ENCODE results near the gene ROR1.

The ROR1 gene

DNA sequence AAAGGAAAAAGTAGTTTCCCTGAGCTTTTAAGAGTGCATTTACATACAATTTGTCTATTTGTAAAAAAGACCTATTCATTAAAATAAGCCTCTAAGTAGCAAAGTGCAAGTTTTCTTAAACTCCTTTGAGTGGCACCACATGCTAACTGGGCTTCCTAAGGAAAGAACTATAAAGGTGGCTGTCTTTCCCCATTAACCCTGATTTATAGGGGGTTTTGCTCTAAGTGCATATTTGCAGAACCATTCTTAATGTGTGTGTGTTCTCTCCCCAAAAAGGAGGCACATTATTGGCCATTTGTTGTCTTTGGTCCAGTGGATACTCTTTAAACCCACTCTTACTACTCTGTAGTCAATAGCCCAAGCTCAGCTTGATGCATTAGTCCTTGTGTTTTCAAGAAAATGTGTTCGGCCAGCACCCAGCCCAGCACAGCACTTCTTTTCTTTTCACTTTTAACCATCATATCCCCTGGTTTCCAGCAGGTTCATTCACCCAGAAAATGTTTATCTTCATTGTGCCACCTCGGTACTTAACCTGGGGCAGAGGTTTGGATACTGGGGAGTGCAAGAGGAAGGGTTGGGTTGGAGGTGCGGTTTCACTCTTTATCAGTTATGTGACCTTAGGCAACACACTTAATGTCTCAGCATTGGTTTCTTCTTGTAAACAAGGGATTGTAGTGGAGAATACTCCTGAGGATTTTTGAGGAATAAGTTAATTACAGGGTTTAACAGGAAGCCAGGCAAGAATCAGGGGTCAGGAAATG is 267.7 kb downstream of the ROR1 start:
- TF ChIP-seq, protein P1, sequence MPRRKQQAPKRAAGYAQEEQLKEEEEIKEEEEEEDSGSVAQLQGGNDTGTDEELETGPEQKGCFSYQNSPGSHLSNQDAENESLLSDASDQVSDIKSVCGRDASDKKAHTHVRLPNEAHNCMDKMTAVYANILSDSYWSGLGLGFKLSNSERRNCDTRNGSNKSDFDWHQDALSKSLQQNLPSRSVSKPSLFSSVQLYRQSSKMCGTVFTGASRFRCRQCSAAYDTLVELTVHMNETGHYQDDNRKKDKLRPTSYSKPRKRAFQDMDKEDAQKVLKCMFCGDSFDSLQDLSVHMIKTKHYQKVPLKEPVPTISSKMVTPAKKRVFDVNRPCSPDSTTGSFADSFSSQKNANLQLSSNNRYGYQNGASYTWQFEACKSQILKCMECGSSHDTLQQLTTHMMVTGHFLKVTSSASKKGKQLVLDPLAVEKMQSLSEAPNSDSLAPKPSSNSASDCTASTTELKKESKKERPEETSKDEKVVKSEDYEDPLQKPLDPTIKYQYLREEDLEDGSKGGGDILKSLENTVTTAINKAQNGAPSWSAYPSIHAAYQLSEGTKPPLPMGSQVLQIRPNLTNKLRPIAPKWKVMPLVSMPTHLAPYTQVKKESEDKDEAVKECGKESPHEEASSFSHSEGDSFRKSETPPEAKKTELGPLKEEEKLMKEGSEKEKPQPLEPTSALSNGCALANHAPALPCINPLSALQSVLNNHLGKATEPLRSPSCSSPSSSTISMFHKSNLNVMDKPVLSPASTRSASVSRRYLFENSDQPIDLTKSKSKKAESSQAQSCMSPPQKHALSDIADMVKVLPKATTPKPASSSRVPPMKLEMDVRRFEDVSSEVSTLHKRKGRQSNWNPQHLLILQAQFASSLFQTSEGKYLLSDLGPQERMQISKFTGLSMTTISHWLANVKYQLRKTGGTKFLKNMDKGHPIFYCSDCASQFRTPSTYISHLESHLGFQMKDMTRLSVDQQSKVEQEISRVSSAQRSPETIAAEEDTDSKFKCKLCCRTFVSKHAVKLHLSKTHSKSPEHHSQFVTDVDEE (CRISPR knock-in tag; IDR thresholded peaks at IDR 0.05) = no peak
- TF ChIP-seq ISL1 (CRISPR knock-in tag; IDR thresholded peaks at IDR 0.05) (peak; percentile 55), ZC3H10 (CRISPR knock-in tag; IDR thresholded peaks at IDR 0.05) (no peak)
- ATAC-seq = no peak

DNA sequence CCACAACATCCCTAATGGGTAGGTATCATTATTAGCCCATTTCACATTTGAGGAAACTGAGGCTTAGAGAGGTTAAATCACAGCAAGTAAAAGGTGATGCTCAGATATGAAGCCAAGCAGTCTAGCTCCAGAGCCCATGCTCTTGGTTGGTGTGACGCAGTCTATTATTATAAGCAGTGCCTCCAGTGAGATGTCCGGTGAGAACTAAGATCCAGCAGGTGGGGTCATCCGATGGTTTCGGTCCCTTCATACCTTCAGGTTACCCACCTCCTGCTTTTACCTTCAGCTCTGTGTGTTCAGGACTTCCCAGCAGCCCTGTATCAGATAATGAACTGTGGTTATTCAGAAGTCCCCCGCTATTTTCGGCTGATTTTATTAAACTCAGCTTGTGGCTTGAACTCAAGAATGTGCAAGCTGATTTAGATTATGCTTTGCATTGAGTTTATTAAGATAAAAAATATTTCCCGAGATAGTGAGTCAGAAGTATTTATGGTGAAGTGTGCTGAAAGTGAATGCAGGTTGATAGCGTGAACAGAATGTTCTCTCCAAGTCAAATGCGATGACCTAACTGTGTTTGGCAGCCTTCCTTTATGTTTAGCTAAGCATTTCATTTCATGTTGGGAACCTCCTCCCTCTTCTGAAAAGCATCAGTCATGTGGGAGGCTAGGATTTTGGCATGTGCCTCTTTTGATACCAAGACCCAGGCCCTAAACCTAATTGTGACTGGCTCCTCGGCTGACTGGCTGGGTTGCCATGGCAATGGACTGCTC is 268.7 kb downstream of the ROR1 start:
- TF ChIP-seq ESRRG (CRISPR knock-in tag; IDR thresholded peaks at IDR 0.05) (no peak), ZFP30 (CRISPR knock-in tag; IDR thresholded peaks at IDR 0.05) (no peak), ZFP3 (CRISPR knock-in tag; IDR thresholded peaks at IDR 0.05) (0 out of 2 replicates have a peak, but pooled peaks have one; percentile 56), ZNF8 (CRISPR knock-in tag; IDR thresholded peaks at IDR 0.05) (no peak), ZNF70 (CRISPR knock-in tag; IDR thresholded peaks at IDR 0.05) (no peak), CREB5 (CRISPR knock-in tag; IDR thresholded peaks at IDR 0.05; ENCODE audit: low read depth) (peak; percentile 95), SNAI2 (CRISPR knock-in tag; IDR thresholded peaks at IDR 0.05) (peak; percentile 51; the same call in 1 of the 2 replicates), BACH2 (CRISPR knock-in tag; IDR thresholded peaks at IDR 0.05; ENCODE audit: borderline replicate concordance) (no peak), RARB (CRISPR knock-in tag; IDR thresholded peaks at IDR 0.05) (no peak), CSDC2 (CRISPR knock-in tag; IDR thresholded peaks at IDR 0.05) (peak; percentile 47; the same call in 1 of the 2 replicates), GLIS3 (CRISPR knock-in tag; IDR thresholded peaks at IDR 0.05) (peak; percentile 67; the same call in 1 of the 2 replicates), CSRNP3 (CRISPR knock-in tag; IDR thresholded peaks at IDR 0.05) (0 out of 2 replicates have a peak, but pooled peaks have one; percentile 79), PATZ1 (CRISPR knock-in tag; IDR thresholded peaks at IDR 0.05; ENCODE audit: borderline replicate concordance) (peak; percentile 76; the same call in 1 of the 2 replicates), TOX (CRISPR knock-in tag; IDR thresholded peaks at IDR 0.05; ENCODE audit: borderline replicate concordance) (peak; percentile 57; the same call in 1 of the 2 replicates), TCF4 (CRISPR knock-in tag; IDR thresholded peaks at IDR 0.05; ENCODE audit: borderline replicate concordance) (peak; percentile 51; the same call in 1 of the 2 replicates), ISL1 (CRISPR knock-in tag; IDR thresholded peaks at IDR 0.05) (peak; percentile 98), POU6F1 (CRISPR knock-in tag; IDR thresholded peaks at IDR 0.05; ENCODE audit: borderline replicate concordance, low read depth) (no peak; the same call in 1 of the 2 replicates)
- TF ChIP-seq, protein P1 (CRISPR knock-in tag; IDR thresholded peaks at IDR 0.05) = peak; percentile 92
- ATAC-seq = peak; percentile 60

Measured in SK-N-SH treated with all-trans-retinoic acid at 6 μM for 48 hours (cell line).